OCI-LY7 (cell line): ENCODE measurements around the gene SPRR3. TPM values are rescaled to one million over a fixed set of nuclear protein-coding genes. Genes with fewer than 3 reads are reported as not detected.

Experiments used
- BruUV-seq: library from RNA; stranded (reverse); fragments of 400-500 nt; replicated peaks from 2 replicates; lab custom pipeline; 2021; lab: Mats Ljungman, UMichigan
- CTCF ChIA-PET: fragments of 300-600 bp; sonication (Branson Sonifier 250); formaldehyde crosslinking; loops from one replicate; lab custom pipeline; 2022; ENCODE audit warnings: antibody characterized with exemption; ENCODE audit not compliant: unreplicated experiment; lab: Charles Lee
- POLR2A ChIA-PET: fragments of 300-600 bp; sonication (Branson Sonifier 250); formaldehyde crosslinking; loops from one replicate; lab custom pipeline; 2022; ENCODE audit warnings: antibody characterized with exemption; lab: Charles Lee
- DNase-seq: peaks from one replicate; pipeline ENCODE4 v3.0.0-alpha.2; 2015; ENCODE audit warnings: low spot score
- H2AFZ ChIP-seq: fragments of 200-600 bp; sonication (generic), shearing (Covaris generic); 2 replicates; pipeline ENCODE4 v1.6.1; 2014; ENCODE audit warnings: mild to moderate bottlenecking, antibody characterized with exemption, low read length, moderate library complexity
- H3K27ac ChIP-seq: fragments of 200-600 bp; sonication (generic); 2 replicates; pipeline ENCODE4 v1.5.1; 2014; ENCODE audit warnings: mixed run types, low read depth, mild to moderate bottlenecking, moderate library complexity, low read length, inconsistent platforms; ENCODE audit not compliant: poor library complexity, severe bottlenecking
- H3K36me3 ChIP-seq: fragments of 200-600 bp; sonication (generic); 2 replicates; pipeline ENCODE4 v1.6.1; 2014; ENCODE audit warnings: mild to moderate bottlenecking, antibody characterized with exemption, low read length, moderate library complexity, mixed read lengths; ENCODE audit not compliant: insufficient read depth
- H3K4me1 ChIP-seq: fragments of 200-600 bp; sonication (generic); 2 replicates; pipeline ENCODE4 v1.5.1; 2014; ENCODE audit warnings: mild to moderate bottlenecking, low read length; ENCODE audit not compliant: insufficient read depth, poor library complexity, severe bottlenecking
- H3K4me2 ChIP-seq: fragments of 200-600 bp; sonication (generic); 2 replicates; pipeline ENCODE4 v1.6.1; 2014; ENCODE audit warnings: mild to moderate bottlenecking, low read length
- H3K4me3 ChIP-seq: fragments of 200-600 bp; sonication (generic); 2 replicates; pipeline ENCODE4 v1.5.1; 2014; ENCODE audit warnings: mild to moderate bottlenecking, low read depth, low read length; ENCODE audit not compliant: poor library complexity, severe bottlenecking
- H3K79me2 ChIP-seq: fragments of 200-600 bp; sonication (generic); 2 replicates; pipeline ENCODE4 v1.6.1; 2016; ENCODE audit warnings: low read depth, mild to moderate bottlenecking, low read length, moderate library complexity, mixed read lengths; ENCODE audit not compliant: insufficient read depth
- H3K9me2 ChIP-seq: fragments of 200-600 bp; sonication (generic); 2 replicates; pipeline ENCODE4 v1.6.1; 2016; ENCODE audit warnings: mild to moderate bottlenecking, low read length, mixed read lengths; ENCODE audit not compliant: insufficient read depth
- H3K9me3 ChIP-seq: fragments of 200-600 bp; sonication (generic); 2 replicates; pipeline ENCODE4 v1.6.1; 2014; ENCODE audit warnings: mild to moderate bottlenecking, mixed run types, low read length, mixed read lengths
- H4K20me1 ChIP-seq: fragments of 200-600 bp; sonication (generic); 2 replicates; pipeline ENCODE4 v1.6.1; 2014; ENCODE audit warnings: mild to moderate bottlenecking, antibody characterized with exemption, low read length, moderate library complexity, mixed read lengths; ENCODE audit not compliant: insufficient read depth
- EZH2phosphoT487 ChIP-seq: fragments of 200-600 bp; sonication (generic); IDR thresholded peaks from 2 replicates; pipeline ENCODE4 v1.6.1; 2018; ENCODE audit warnings: low read depth, borderline replicate concordance, mild to moderate bottlenecking, mixed run types, antibody characterized with exemption, low read length, moderate library complexity, mixed read lengths
- intact Hi-C: fragments of 100-400 bp; cut with micrococcal nuclease; formaldehyde crosslinking; loops from one replicate; pipeline ENCODE4 v1.10.0; 2022; ENCODE audit not compliant: unreplicated experiment
- total RNA-seq, 2 experiments: library from RNA; depleted of rRNA in 1 of 2; stranded (reverse); fragments of >200 nt in 1 of 2; shearing (Covaris generic) in 1 of 2; gene quantifications; 2 replicates each; pipeline ENCODE4 v1.2.3, GENCODE V29; 2014 to 2022
- TF ChIP-seq, protein P1 (sequence below): fragments of 200-600 bp; sonication (generic); conservative IDR thresholded peaks from 2 replicates; pipeline ENCODE4 v1.5.1; 2014; ENCODE audit warnings: mild to moderate bottlenecking, antibody characterized with exemption, low read length, moderate library complexity, mixed read lengths

Gene SPRR3
- total RNA-seq, 2 experiments from 2014 or later, result not detected

DNA sequence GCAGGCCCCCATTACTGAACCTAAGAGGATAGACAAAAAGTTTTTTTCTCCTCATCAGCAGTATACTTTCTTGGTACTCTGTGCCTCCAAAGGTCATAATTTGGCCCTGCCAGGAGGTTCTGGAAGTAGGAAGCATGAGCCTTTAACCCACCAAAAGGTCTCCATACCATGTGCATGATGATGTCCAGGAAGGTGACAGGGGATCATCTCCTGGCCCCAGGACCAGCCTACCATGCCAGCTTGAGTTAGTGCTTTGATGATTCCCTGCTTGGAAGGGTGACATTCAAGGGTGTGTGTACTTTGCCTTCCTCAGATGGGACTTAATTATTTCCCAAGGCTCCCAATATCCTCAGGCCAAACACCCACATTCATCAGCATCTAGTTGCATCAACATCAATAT is 23.9 kb upstream of the SPRR3 start:
- Histone ChIP-seq H2AFZ (no peak overlapping the region), H3K4me1 (no peaks in the 10 kb centered on the region), H4K20me1 (no peaks in the 10 kb centered on the region), H3K9me2 (no peaks in the 10 kb centered on the region), H3K36me3 (no peaks in the 10 kb centered on the region), H3K4me2 (no peak overlapping the region), H3K4me3 (no peak overlapping the region), H3K9me3 (no peaks in the 10 kb centered on the region), H3K79me2 (no peaks in the 10 kb centered on the region), H3K27ac (no peak overlapping the region)
- intact Hi-C loops, result no loop called here
- DNase-seq, result no peak
- no peak for TF ChIP-seq EZH2phosphoT487
- TF ChIP-seq, protein P1, sequence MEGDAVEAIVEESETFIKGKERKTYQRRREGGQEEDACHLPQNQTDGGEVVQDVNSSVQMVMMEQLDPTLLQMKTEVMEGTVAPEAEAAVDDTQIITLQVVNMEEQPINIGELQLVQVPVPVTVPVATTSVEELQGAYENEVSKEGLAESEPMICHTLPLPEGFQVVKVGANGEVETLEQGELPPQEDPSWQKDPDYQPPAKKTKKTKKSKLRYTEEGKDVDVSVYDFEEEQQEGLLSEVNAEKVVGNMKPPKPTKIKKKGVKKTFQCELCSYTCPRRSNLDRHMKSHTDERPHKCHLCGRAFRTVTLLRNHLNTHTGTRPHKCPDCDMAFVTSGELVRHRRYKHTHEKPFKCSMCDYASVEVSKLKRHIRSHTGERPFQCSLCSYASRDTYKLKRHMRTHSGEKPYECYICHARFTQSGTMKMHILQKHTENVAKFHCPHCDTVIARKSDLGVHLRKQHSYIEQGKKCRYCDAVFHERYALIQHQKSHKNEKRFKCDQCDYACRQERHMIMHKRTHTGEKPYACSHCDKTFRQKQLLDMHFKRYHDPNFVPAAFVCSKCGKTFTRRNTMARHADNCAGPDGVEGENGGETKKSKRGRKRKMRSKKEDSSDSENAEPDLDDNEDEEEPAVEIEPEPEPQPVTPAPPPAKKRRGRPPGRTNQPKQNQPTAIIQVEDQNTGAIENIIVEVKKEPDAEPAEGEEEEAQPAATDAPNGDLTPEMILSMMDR, result no peak
- ChIA-PET POLR2A (no interaction called here), CTCF (no interaction called here)
- no TSS peak for BruUV-seq

GRCh38 chr1:152980676-152981075 is 20.9 kb upstream of the SPRR3 start:
- H3K4me3 ChIP-seq, result no peak overlapping the region
- H3K79me2 ChIP-seq, result no peaks in the 10 kb centered on the region
- no peak overlapping the region for H3K4me2 ChIP-seq
- TF ChIP-seq EZH2phosphoT487, result no peak
- TF ChIP-seq, protein P1, result no peak
- no peaks in the 10 kb centered on the region for H3K9me2 ChIP-seq
- H3K4me1 ChIP-seq, result no peaks in the 10 kb centered on the region
- ChIA-PET CTCF (no interaction called here), POLR2A (no interaction called here)
- H3K36me3 ChIP-seq, result no peaks in the 10 kb centered on the region
- H2AFZ ChIP-seq, result no peak overlapping the region
- DNase-seq, result no peak
- no peaks in the 10 kb centered on the region for H3K9me3 ChIP-seq
- H4K20me1 ChIP-seq, result no peaks in the 10 kb centered on the region
- BruUV-seq, result no TSS peak
- no peak overlapping the region for H3K27ac ChIP-seq
- intact Hi-C loops, result no loop called here

GRCh38 chr1:152981146-152981871 is 20.2 kb upstream of the SPRR3 start:
- POLR2A ChIA-PET, result no interaction called here
- CTCF ChIA-PET, result no interaction called here
- Histone ChIP-seq H3K9me2 (no peaks in the 10 kb centered on the region), H3K79me2 (no peaks in the 10 kb centered on the region), H3K4me2 (no peak overlapping the region), H4K20me1 (no peaks in the 10 kb centered on the region), H2AFZ (no peak overlapping the region), H3K9me3 (no peaks in the 10 kb centered on the region), H3K4me1 (no peaks in the 10 kb centered on the region), H3K4me3 (no peak overlapping the region), H3K36me3 (no peaks in the 10 kb centered on the region), H3K27ac (no peak overlapping the region)
- TF ChIP-seq, protein P1, result no peak
- no peak for TF ChIP-seq EZH2phosphoT487
- BruUV-seq, result no TSS peak
- no peak for DNase-seq
- intact Hi-C loops, result no loop called here
